Right lobe of liver (tissue), 6 donors: Measurements from ENCODE around the gene TEX54. TPM values are rescaled to one million over a fixed set of nuclear protein-coding genes. Genes with fewer than 3 reads are reported as not detected.

Experiments used
- ATAC-seq, 4 donors: fragments of 200-7000 bp; cut with Tn5 transposase; one replicate each; pipeline ENCODE4 v1.9.1; 2020; ENCODE audit warnings: mild to moderate bottlenecking in 4 of 4, moderate library complexity in 4 of 4
- DNase-seq, 3 donors: peaks; one replicate each; pipeline ENCODE4 v3.0.0-alpha.2; 2020
- H3K27ac ChIP-seq, 3 donors: fragments of 200-600 bp; one replicate each; pipeline ENCODE4 v1.8.0; 2022
- H3K27me3 ChIP-seq, 2 donors: fragments of 200-600 bp; one replicate each; pipeline ENCODE4 v1.8.0; 2022
- H3K36me3 ChIP-seq, 4 donors: fragments of 200-600 bp; sonication (generic) in 1 of 4; one replicate each; pipeline versions ENCODE4 v1.5.1 to v1.8.0; 2017 to 2022; ENCODE audit warnings: control low read depth in 1 of 4
- H3K4me1 ChIP-seq, 4 donors: fragments of 200-600 bp; sonication (generic) in 1 of 4; one replicate each; pipeline versions ENCODE4 v1.5.1 to v1.8.0; 2017 to 2022; ENCODE audit warnings: control low read depth in 1 of 4
- H3K4me3 ChIP-seq, 3 donors: fragments of 200-600 bp; one replicate each; pipeline ENCODE4 v1.8.0; 2022
- H3K9me3 ChIP-seq, 4 donors: fragments of 200-600 bp; sonication (generic) in 1 of 4; one replicate each; pipeline versions ENCODE4 v1.5.1 to v1.8.0; 2017 to 2022; ENCODE audit warnings: control low read depth in 1 of 4
- CTCF ChIP-seq, 4 donors: fragments of 200-600 bp in 3 of 4; fragments of 450-650 bp in 1 of 4; IDR thresholded peaks; one replicate each; pipeline versions ENCODE4 v1.5.1 to v1.8.0; 2016 to 2022; ENCODE audit warnings: antibody characterized with exemption in 4 of 4, mild to moderate bottlenecking in 2 of 4
- POLR2A ChIP-seq: fragments of 450-650 bp; IDR thresholded peaks from one replicate; pipeline ENCODE4 v1.6.1; 2017; ENCODE audit warnings: antibody characterized with exemption, mild to moderate bottlenecking
- WGBS: methylation state at CpG from one replicate; pipeline ENCODE4 v1.1.6; 2018; ENCODE audit warnings: low coverage, low lambda C conversion rate; ENCODE audit not compliant: insufficient coverage; ENCODE audit errors: missing lambda C conversion rate; 5-methylcytosine and 5-hydroxymethylcytosine counted together
- intact Hi-C, 2 donors: fragments of 100-400 bp; cut with DNase I; formaldehyde crosslinking; loops; one replicate each; pipeline versions ENCODE4 v1.11.2 to v1.14.1; 2022
- total RNA-seq, 6 experiments: library from RNA; depleted of rRNA in 2 of 6; stranded (reverse); fragments of >200 nt in 2 of 6; fragmentation: NEBNext Ultra II Directional in 3 of 6; extraction: Animal tissue kit (Norgen Biotek cat#: 25700) in 3 of 6; gene quantifications; one replicate each; pipeline versions ENCODE4 v1.1.0 to v1.2.4, GENCODE V29; 2016 to 2023
- donor health status: DM: no; HTN: yes; CAD: no.
- donor health status: DM: no; HTN: no; CAD: no.
- donor health status: DM: no; HTN: no; CAD: no.
- donor health status: DM: no; HTN: yes; CAD: no.
- donor health status: DM: no; HTN: yes; CAD: no.

The TEX54 gene
- total RNA-seq, 6 experiments from 2014 or later = not detected

DNA sequence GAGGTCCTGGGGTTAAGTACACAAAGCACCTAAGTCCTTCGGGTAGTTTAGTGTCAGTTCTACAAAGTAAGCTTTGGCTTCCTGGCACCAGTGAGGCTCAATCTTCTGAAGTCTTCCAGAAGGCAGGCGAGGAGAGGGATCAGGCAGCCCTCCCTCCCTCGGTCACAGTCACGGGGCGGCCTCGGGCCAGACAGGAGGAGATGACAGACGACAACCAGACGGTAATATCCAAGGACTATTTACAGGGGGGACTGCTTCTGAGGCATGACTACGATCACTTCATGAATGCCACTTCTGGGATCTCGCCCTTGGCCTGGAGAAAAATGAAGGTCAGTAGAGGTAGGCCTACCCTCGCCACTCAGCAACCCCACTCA is 40.5 kb downstream of the TEX54 start:
- DNase-seq (no peak), ATAC-seq (peak in 2 of 4 donors; percentile 0 to 1)
- peak overlapping the region in 2 of 3 donors; percentile 20 to 65 for H3K27ac ChIP-seq
- H3K27me3 ChIP-seq = no peaks in the 10 kb centered on the region
- no peak for TF ChIP-seq POLR2A
- intact Hi-C loops = no loop called here
- peaks cover 0 to 26% (median 7%) of the 10 kb centered on the region in 4 donors for H3K4me1 ChIP-seq
- WGBS = 58% methylated on average over 4 of the region's 11 CpGs
- no peaks in the 10 kb centered on the region for H3K9me3 ChIP-seq
- H3K36me3 ChIP-seq = peaks cover 7 to 59% (median 27%) of the 10 kb centered on the region in 4 donors
- H3K4me3 ChIP-seq = peak overlapping the region in 2 of 3 donors; percentile 73 to 89

GRCh38 chr11:62791501-62792201 is 41.0 kb downstream of the TEX54 start, which contains the start of gene TMEM223:
Gene TMEM223 (minus strand): TSS chr11:62792006. CDS start chr11:62791994, 12 bp downstream.
- Histone ChIP-seq H3K9me3 (no peaks in the 10 kb centered on the region), H3K36me3 (peaks cover 5 to 54% (median 24%) of the 10 kb centered on the region in 4 donors), H3K27ac (peak within 1 kb of the TSS; percentile 39 to 88 (median 65)), H3K4me3 (peak within 1 kb of the TSS; percentile 73 to 93 (median 89)), H3K27me3 (no peaks in the 10 kb centered on the region), H3K4me1 (peaks cover 0 to 26% (median 7%) of the 10 kb centered on the region in 4 donors)
- intact Hi-C loops = no loop called here
- peak; percentile 91 to 93 (median 92) for DNase-seq
- 0% methylated on average over 15 of the region's 58 CpGs for WGBS
- TF ChIP-seq POLR2A = peak; percentile 78
- peak; percentile 14 to 41 (median 28) for TF ChIP-seq CTCF (IDR thresholded peaks at IDR 0.05)
- ATAC-seq = peak; percentile 86 to 91 (median 86)

DNA sequence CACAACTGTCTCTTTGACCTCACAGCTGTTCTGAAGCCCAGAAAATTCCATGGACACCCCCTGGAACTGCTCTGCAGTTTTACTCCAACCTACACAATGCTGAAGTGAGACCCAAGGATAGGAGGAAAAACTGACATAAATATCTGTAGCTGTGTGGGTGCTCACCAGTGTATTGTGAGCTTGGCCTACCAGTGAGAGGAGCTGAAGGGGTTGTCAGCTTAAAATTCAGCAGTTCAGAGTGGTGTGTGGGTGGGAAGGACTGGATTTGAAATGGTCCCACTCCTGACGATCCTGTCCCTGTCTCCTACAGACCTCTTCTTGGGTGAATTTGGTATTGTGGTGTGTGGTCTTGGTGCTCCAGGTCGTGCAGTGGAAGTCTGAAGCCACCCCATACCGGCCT is 43.1 kb downstream of the TEX54 start:
- TF ChIP-seq POLR2A (no peak), CTCF (IDR thresholded peaks at IDR 0.05) (no peak)
- no peak overlapping the region for H3K4me3 ChIP-seq
- DNase-seq (no peak), ATAC-seq (no peak)
- peaks cover 2 to 33% (median 13%) of the 10 kb centered on the region in 4 donors for H3K36me3 ChIP-seq
- H3K27me3 ChIP-seq = no peaks in the 10 kb centered on the region
- no peak overlapping the region for H3K27ac ChIP-seq
- peaks cover 0 to 34% (median 11%) of the 10 kb centered on the region in 4 donors for H3K4me1 ChIP-seq
- WGBS = no CpG with 5 or more reads among the region's 3 CpGs
- intact Hi-C loops = loop anchor here in 1 of 2 donors (10.0 kb wide), 1 partner anchor 65 kb away; no protein-coding TSS in a partner anchor
- H3K9me3 ChIP-seq = no peaks in the 10 kb centered on the region

DNA sequence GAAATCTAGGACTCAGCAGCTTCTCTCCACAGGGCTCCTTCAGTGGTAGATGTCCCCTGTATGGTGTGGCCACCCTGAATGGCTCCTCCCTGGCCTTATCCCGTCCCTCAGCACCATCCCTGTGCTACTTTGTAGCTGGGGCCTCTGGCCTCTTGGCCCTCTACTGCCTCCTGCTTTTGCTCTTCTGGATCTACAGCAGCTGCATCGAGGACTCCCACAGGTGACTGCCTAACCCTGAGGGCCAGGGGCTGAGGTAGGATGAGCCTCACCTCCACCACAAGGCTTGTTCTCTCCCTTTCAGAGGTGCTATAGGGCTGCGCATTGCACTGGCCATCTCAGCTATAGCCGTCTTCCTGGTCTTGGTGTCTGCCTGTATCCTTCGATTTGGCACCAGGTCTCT is 43.6 kb downstream of the TEX54 start:
- H3K4me1 ChIP-seq = peaks cover 0 to 34% (median 11%) of the 10 kb centered on the region in 4 donors

More for the DNA sequence above, 43.6 kb downstream of the TEX54 start:
- DNase-seq (no peak), ATAC-seq (no peak)
- H3K27me3 ChIP-seq = no peaks in the 10 kb centered on the region
- WGBS = 84% methylated on average over 3 of the region's 5 CpGs
- H3K27ac ChIP-seq = no peak overlapping the region
- peaks cover 0 to 27% (median 9%) of the 10 kb centered on the region in 4 donors for H3K36me3 ChIP-seq
- TF ChIP-seq CTCF (IDR thresholded peaks at IDR 0.05) (no peak), POLR2A (no peak)
- no peaks in the 10 kb centered on the region for H3K9me3 ChIP-seq
- no peak overlapping the region for H3K4me3 ChIP-seq
- intact Hi-C loops = loop anchor here in 1 of 2 donors (10.0 kb wide), 1 partner anchor 66 kb away; no protein-coding TSS in a partner anchor
